ENCODE measurements around the gene CDCA8.
"Not testable (repeated sequence)": the region's sequence is repeated elsewhere in the genome, so short reads cannot be mapped to it uniquely, and the experiment has no call there.

Gene CDCA8

DNA sequence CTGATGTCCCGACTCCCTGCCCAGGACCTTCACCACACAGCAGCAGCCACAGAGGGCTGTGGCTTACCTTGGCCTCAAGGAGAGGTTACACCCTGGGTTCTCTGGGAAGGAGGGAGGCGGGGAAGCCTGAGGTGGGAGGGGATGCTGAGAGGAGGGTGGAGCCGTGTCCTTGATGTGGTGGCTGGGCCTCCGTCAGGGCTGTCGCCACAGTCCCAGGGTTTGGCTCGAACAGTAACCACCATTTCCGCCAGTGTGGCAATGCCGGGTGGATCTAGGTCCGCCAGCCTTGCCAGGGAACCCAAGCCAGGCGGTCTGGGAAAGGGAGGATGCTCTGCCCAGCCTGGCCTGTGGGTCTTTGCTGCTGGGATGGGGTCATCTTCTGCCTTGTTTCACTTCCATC is 18.4 kb upstream of the CDCA8 start:
- DNase-seq, result no peak

DNA sequence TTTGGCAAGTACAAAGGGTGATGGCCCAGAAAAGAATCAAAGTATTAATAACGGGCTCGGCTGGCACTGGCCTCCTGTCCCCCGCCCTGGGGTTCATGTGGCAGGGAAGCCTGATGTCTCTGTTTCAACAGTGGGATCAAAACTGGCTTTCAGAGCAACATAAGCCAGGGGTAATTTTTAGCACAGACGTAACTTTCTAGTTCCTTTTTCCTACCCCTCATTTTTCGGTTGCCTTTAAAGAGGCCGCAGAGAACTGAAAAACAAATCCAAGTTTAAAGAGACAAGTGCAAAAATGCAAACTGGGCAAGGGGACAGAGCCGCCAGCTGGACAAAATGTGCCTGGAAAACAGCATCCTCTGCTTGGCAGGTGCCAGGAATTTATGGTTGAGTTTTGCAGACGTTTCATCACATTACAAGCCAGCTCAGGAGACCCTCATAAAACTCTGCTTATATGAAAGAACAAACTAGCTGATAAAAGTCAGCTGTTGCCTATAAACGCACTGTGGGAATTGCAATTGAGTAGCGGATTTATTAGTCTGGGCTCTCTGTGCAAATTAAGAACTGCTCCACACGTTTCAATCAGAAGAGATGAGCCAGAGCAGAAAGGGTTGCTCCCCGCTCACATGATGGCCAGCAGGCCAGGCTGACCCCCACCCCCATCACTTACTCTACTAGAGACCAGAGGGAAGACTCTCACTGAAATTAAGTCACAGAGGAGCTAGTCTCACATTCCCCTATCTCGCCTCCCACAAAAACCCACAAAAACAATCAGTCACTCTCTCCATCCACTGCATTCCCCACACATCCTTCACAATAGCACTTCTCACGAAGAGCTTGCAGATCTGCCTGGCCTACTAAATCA is 15.8 kb upstream of the CDCA8 start:
- no peak for DNase-seq

GRCh38 chr1:37677143-37677439 is 15.2 kb upstream of the CDCA8 start:
- DNase-seq, result no peak

- DNase-seq, result no peak
These were observed 14.5 kb upstream of the CDCA8 start for GRCh38 chr1:37677808-37678207.

DNA sequence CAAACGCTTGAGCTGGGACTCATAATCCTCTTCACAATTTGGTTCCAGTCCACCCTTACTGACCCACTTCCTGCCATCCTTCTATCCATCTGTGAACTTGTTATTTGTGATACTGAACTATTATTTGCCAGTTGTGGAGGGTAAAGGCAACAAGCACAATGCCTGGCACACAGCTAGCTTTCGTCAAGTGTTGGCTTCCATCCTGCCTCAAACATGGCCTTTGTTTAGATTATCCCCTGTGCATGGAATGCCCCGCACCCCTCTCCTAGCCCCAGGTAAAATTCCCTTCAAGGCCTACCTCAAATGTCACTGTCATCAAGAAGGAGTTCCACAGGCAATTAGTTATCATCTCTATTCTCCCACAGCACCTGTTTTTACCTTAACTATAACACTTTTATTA is 11.4 kb upstream of the CDCA8 start:
- DNase-seq, result no peak

DNA sequence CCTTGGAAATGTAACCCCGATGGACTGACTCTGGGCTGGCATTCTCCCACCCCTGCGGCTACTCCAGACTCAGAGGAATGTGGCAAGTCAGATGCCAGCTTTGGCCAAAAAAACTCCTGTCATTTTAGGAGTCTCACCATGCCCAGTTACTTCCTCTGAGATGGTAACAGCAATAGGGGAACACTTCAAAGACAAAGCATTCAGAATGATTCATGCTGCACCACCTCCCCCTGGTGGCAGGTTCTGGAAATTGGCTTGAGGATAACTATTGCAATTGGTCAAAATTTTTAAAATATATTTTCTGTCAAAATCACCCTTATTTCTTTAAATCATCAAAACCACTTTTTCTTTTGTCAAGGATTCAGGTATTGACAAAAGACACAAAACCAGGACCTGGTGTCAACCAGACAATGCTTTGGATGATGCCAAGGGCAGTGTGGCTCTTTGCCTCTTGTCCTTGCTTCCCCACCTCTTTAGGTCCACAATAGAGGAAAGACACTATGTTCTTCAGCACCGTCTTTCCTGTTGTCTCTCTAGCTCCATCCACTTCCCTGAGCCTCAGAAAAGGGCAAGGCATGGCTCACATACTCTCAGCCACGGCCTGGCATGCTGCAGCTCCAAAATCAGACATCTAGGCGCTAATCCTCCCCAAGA is 9.9 kb upstream of the CDCA8 start:
- DNase-seq, result peak; percentile 80

DNA sequence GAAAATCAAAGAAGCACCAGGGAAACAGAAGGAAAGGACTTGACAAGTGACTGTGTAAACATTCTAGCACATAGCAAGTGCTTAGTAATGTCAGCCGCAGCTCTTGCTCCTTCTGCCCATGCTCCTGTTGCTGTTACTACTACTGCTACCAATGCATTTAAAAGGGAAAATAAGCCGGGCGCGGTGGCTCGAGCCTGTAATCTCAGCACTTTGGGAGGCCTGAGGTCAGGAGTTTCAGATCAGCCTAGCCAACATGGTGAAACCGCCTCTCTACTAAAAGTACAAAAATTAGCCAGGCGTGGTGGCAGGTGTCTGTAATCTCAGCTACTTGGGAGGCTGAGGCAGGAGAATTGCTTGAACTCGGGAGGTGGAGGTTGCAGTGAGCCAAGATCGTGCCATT is 8.1 kb upstream of the CDCA8 start:
- not testable (repeated sequence) for DNase-seq

DNA sequence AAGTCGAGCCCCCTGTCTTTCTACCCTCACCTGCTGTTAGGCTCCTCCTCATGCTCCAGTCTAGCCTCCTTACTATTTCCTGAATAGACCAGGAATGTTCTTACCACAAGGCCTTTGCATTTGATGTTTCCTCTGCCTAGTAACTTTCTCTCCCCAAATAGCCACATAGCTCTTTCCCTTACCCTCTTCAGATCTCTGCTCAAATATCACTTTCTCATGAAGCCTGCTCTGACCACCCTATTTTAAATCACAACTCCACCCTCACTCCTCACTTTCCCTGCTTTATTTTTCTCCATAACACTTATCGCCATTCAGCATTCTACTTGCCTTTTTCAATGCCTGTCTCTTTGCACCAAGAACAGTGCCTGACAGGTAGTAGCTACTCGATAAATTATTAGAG is 6.6 kb upstream of the CDCA8 start:
- no peak for DNase-seq

- not testable (repeated sequence) for DNase-seq
These were observed 4.6 kb upstream of the CDCA8 start for GRCh38 chr1:37687764-37688163.

GRCh38 chr1:37688926-37689325 is 3.4 kb upstream of the CDCA8 start:
- no peak for DNase-seq

DNA sequence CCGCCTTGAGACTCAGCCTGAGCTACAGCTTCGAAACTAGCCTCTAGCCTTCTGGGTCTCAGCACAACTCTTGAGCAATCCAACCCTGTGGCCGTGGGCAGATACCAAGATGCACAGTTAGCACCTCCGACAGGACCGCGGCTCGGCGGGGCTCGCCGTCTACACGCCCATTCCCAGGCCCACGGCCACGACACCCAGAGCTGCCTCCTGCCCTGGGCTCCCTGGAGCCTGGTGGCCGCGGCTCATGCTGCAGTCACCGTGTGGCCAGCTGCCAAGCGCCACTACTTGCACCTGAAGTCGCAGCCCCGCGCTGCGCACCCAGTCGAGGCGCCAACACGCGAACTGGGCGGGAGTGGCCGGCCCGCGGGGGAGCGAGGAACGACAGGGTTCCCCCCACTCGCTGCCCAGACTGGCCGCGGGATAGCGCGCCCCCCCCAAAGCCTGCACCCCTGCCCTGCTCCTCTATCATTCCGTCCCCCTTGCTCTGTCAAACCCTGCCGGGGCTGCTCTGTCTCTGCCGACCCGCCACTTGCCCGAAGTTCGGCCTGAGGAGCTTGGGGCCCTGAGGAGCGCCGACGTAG is 729 bp upstream of the CDCA8 start:
- peak; percentile 28 for DNase-seq

GRCh38 chr1:37692834-37693175 is 489 bp downstream of the CDCA8 start:
- DNase-seq, result no peak

DNA sequence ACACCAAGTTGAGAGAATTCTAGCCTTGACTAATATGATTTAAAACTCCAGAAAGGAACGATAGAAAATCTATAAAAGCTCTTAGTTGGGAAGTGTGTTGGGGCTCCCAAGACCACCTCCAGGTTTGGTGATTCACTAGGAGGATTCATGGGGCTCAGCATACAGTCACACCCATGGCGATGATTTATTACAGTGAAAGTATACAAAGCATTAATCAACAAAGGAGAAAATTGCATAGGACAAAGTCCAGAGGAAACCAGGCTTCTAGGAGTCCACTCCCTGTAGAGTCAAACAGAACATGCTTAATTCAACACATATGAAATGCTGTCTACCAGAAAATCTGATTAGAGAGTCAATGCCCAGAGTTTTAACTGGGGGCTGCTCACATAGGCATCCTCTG is 4.8 kb downstream of the CDCA8 start:
- no peak for DNase-seq

- DNase-seq, result no peak
These were observed 5.4 kb downstream of the CDCA8 start for GRCh38 chr1:37697737-37698136.

DNA sequence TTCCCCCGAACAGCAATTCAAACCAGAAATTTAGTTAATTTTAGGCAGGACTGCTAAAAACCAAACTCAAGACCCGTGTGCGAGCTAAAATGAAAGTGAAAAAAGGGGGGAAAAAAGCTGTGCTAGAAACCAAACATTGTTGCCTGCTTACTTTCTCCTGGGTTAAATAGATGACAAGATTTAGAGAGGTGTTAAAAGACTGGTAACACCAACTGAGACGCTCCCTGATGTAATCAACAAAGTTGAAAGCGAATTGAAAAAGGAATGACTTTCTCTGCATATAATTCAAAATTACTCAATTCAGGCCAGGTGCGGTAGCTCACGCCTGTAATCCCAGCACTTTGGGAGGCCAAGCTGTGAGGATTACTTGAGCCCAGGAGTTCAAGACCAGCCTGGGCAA is 6.8 kb downstream of the CDCA8 start:
- DNase-seq, result no peak

GRCh38 chr1:37701051-37701450 is 8.7 kb downstream of the CDCA8 start:
- no peak for DNase-seq

DNA sequence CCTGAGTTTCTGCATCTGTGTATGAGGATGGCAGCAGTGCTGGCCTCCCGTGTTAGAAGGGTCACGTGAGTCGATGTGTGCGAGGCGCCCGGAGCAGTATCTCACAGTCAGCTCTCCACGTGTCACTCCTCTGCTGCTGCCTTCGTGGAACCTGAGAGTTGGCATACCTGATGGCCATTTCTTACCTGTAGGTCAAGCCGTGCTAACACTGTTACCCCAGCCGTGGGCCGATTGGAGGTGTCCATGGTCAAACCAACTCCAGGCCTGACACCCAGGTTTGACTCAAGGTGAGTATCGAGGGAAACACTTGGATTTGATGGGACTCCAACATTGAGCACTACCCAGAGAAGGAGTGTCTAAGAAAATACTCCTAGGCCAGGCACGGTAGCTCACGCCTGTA is 10.7 kb downstream of the CDCA8 start:
- DNase-seq, result no peak

GRCh38 chr1:37704966-37705365 is 12.7 kb downstream of the CDCA8 start:
- DNase-seq, result no peak

DNA sequence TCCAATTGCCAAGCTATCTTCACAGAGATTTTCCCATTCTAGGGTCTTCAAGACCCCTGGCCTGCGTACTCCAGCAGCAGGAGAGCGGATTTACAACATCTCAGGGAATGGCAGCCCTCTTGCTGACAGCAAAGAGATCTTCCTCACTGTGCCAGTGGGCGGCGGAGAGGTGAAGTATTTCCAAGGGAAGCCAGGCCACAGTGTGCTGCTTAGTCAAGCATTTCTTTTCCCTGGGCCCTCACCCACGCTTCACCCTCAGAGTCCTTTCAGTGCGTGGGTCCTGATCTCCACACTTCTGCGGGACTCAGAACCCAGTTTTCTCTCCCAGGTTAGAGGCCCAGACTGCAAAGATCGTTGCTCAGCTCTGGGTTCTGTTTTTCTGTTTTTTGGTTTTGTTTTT is 13.1 kb downstream of the CDCA8 start:
- DNase-seq, result no peak

DNA sequence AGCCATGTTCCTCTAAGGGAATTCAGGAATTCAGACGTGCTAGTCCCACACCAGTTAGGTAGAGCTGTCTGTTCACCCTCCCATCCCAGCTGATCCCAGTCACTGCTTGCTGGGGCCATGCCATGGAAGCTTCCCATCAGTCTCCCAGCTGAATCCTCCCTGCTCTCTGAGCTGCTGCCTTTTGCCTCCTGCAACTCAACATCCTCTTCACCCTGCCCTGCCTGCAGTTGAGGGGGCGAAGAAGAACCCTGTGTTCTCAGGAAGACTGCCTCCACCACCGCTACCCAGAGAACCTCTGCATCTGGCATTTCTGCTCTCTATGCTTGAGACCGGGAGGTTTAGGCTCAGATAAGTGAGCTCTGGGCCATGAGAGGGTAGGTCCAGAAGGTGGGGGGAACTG is 16.2 kb downstream of the CDCA8 start:
- no peak for DNase-seq

- no peak for DNase-seq
These were observed 21.9 kb downstream of the CDCA8 start for GRCh38 chr1:37714226-37714625.

DNA sequence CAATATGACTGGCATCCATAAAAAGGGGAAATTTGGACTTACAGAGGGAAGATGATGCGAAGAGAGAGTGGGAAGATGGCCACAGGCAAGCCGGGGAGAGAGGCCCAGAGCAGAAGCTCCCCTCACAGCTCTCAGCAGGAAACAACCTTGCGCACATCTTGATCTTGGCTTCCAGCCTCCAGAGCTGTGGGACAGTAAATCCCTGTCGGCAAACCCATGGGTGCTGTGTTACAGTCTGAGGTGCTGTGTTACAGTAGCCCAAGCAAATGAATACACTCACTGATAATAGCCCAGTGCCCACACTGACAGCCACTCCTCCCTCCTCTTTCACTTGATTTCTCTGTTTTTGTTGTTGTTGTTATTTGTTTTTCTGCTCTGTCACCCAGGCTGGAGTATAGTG is 22.4 kb downstream of the CDCA8 start:
- no peak for DNase-seq

DNA sequence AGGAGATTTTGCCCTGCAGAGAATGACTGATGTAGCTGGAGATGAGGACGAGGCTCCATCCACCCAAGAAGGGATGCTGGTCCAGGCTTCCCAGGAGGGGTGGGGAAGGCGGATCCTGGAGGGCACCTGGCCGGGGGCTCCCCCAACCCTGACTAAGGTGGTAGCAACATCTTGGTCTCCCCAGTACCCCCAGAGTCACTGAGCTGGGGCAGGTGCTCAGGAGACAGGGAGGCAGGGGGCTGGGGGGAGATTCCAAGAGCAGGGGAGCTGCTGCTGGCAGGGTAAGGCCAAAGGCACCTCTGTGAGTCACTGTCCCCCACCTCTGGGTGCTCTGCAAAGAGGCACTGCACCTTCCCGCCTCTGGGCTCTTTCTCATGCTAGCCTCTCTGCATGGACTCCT is 24.0 kb downstream of the CDCA8 start:
- no peak for DNase-seq

DNA sequence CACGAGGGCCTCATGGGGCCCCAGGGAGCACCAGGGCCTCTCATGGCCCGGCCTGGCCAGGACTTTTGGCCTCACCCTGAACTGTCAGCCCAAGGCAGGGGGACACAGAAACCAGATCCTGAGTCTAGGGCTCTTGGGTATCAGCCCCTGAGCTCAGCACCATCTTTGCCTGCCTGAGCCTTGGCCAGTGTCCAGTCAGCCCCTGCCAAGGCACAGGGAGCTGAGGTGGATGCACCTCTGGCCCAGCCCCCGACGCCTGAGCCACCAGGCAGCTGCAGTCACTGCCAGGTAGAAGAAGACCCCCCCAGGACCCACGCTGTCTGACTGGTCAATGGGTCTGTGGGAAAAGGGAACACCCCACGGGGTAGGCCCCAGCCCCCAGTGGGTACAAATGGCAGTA is 25.3 kb downstream of the CDCA8 start:
- no peak for DNase-seq
